Measurements from ENCODE around the gene ANKRD18B.

GRCh38 chr9:33510262-33511183, 13.5 kb upstream of the ANKRD18B start:
- TF ChIP-seq EZH2 (IDR thresholded peaks at IDR 0.05; ENCODE audit: borderline replicate concordance), result no peak
- TF ChIP-seq, protein P1, sequence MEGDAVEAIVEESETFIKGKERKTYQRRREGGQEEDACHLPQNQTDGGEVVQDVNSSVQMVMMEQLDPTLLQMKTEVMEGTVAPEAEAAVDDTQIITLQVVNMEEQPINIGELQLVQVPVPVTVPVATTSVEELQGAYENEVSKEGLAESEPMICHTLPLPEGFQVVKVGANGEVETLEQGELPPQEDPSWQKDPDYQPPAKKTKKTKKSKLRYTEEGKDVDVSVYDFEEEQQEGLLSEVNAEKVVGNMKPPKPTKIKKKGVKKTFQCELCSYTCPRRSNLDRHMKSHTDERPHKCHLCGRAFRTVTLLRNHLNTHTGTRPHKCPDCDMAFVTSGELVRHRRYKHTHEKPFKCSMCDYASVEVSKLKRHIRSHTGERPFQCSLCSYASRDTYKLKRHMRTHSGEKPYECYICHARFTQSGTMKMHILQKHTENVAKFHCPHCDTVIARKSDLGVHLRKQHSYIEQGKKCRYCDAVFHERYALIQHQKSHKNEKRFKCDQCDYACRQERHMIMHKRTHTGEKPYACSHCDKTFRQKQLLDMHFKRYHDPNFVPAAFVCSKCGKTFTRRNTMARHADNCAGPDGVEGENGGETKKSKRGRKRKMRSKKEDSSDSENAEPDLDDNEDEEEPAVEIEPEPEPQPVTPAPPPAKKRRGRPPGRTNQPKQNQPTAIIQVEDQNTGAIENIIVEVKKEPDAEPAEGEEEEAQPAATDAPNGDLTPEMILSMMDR (IDR thresholded peaks at IDR 0.05; ENCODE audit: poor library complexity), result no peak
- TF ChIP-seq EZH2phosphoT487 (IDR thresholded peaks at IDR 0.05; ENCODE audit: low read depth, severe bottlenecking, unreplicated experiment), result no peak
